Activated CD8-positive, alpha-beta T cell treated with anti-CD3 and anti-CD28 coated beads for 36 hours (primary cell): ENCODE data around the gene ALOX12B. TPM values are rescaled to one million over a fixed set of nuclear protein-coding genes. Genes with fewer than 3 reads are reported as not detected.

ENCODE experiments used
- ATAC-seq: fragments of 200-7000 bp; cut with Tn5 transposase; one replicate; pipeline ENCODE4 v1.10.0; 2021; ENCODE audit warnings: mild to moderate bottlenecking, moderate library complexity
- CTCF ChIA-PET: fragments of 350-600 bp; sonication (Branson Sonifier 250); formaldehyde crosslinking; loops from one replicate; lab custom pipeline; 2021; ENCODE audit warnings: antibody characterized with exemption; lab: Charles Lee
- POLR2A ChIA-PET: fragments of 350-600 bp; sonication (Branson Sonifier 250); formaldehyde crosslinking; loops from one replicate; lab custom pipeline; 2021; ENCODE audit warnings: antibody characterized with exemption; lab: Charles Lee
- DNase-seq: peaks from one replicate; pipeline ENCODE4 v3.0.0-alpha.2; 2020
- H3K27ac Mint-ChIP-seq: one replicate; pipeline ENCODE4 v1.8.0; 2021; ENCODE audit warnings: mild to moderate bottlenecking, mixed read lengths
- H3K27me3 Mint-ChIP-seq: one replicate; pipeline ENCODE4 v1.8.0; 2021; ENCODE audit warnings: mixed read lengths
- H3K36me3 Mint-ChIP-seq: one replicate; pipeline ENCODE4 v1.8.0; 2021; ENCODE audit warnings: low read depth, mixed read lengths
- H3K4me1 Mint-ChIP-seq: one replicate; pipeline ENCODE4 v1.8.0; 2021; ENCODE audit warnings: low read depth, mixed read lengths
- H3K4me3 Mint-ChIP-seq: one replicate; pipeline ENCODE4 v1.8.0; 2021; ENCODE audit warnings: mild to moderate bottlenecking, moderate library complexity, mixed read lengths
- H3K9me3 Mint-ChIP-seq: one replicate; pipeline ENCODE4 v1.8.0; 2021; ENCODE audit warnings: mixed read lengths
- intact Hi-C: fragments of 100-400 bp; cut with micrococcal nuclease; formaldehyde crosslinking; loops from one replicate; pipeline ENCODE4 v1.10.0; 2022
- total RNA-seq, 2 experiments: library from RNA; stranded (reverse); gene quantifications; one replicate each; pipeline ENCODE4 v1.2.3, GENCODE V29; 2021
- TF ChIP-seq, protein P1 (sequence below): fragments of 200-600 bp; IDR thresholded peaks from one replicate; pipeline ENCODE4 v1.8.0; 2022; ENCODE audit warnings: antibody characterized with exemption, mild to moderate bottlenecking

The ALOX12B gene
- total RNA-seq, 2 experiments from 2014 or later, result 4.3 to 5.2 TPM

DNA sequence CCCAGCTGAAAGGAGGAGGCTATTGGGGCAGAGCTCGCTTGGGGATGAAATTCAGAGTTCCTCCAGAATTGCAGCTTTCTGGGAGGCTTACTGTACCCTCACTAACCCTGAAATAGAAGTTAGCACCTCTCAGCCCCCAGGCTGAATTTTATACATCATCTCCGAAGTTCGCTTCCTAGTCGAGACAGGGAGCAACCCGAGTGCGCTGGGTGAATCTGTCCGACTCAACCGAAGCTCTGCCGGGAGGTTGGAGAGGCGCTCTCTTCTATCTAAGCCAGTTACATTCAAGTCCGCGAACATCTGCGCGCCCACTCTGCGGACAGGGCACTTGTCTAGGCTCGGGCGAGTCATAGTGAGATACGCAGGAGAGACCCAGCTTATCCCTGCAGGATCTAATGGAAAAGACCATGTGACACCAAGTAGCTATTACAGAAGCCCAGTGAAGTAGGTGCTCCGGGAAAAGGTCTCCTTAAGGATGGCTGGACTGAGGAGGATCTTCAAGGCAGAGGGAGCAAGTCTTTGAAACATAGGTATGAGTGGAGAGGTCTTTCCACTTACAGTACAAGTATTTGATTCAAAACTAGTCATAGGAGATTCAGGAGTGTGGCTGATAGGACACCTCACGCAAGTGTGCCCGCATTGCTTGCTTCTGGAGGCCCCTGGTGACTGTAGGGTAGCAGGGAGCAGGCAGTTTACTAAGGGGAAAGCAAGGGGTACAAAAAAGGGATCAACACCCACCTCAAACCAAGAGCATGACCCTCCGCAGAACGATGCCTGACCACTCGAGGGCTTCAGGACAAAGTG is 37.0 kb upstream of the ALOX12B start:
- H3K27ac Mint-ChIP-seq, result no peak overlapping the region
- TF ChIP-seq, protein P1, sequence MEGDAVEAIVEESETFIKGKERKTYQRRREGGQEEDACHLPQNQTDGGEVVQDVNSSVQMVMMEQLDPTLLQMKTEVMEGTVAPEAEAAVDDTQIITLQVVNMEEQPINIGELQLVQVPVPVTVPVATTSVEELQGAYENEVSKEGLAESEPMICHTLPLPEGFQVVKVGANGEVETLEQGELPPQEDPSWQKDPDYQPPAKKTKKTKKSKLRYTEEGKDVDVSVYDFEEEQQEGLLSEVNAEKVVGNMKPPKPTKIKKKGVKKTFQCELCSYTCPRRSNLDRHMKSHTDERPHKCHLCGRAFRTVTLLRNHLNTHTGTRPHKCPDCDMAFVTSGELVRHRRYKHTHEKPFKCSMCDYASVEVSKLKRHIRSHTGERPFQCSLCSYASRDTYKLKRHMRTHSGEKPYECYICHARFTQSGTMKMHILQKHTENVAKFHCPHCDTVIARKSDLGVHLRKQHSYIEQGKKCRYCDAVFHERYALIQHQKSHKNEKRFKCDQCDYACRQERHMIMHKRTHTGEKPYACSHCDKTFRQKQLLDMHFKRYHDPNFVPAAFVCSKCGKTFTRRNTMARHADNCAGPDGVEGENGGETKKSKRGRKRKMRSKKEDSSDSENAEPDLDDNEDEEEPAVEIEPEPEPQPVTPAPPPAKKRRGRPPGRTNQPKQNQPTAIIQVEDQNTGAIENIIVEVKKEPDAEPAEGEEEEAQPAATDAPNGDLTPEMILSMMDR, result no peak
- CTCF ChIA-PET, result interaction anchor here (0.6 to 3.5 kb wide), 9 partner anchors 14 to 176 kb away, joined by 3 to 30 read pairs (median 5); no protein-coding TSS in a partner anchor
- intact Hi-C loops, result loop anchor here (2.0 to 10.0 kb wide), 2 partner anchors 28 to 170 kb away; partner anchors contain the start of genes PER1 and SLC25A35
- DNase-seq (peak; percentile 56), ATAC-seq (no peak)
- peaks cover 34% of the 10 kb centered on the region for H3K27me3 Mint-ChIP-seq
- POLR2A ChIA-PET, result interaction anchor here (0.6 to 7.1 kb wide), 14 partner anchors 10 to 177 kb away, joined by 3 to 102 read pairs (median 6); partner anchors contain the start of genes PFAS and VAMP2
- peak overlapping the region; percentile 97 for H3K4me3 Mint-ChIP-seq
- no peaks in the 10 kb centered on the region for H3K9me3 Mint-ChIP-seq
- H3K4me1 Mint-ChIP-seq, result peaks cover 53% of the 10 kb centered on the region
- H3K36me3 Mint-ChIP-seq, result peaks cover 9% of the 10 kb centered on the region

DNA sequence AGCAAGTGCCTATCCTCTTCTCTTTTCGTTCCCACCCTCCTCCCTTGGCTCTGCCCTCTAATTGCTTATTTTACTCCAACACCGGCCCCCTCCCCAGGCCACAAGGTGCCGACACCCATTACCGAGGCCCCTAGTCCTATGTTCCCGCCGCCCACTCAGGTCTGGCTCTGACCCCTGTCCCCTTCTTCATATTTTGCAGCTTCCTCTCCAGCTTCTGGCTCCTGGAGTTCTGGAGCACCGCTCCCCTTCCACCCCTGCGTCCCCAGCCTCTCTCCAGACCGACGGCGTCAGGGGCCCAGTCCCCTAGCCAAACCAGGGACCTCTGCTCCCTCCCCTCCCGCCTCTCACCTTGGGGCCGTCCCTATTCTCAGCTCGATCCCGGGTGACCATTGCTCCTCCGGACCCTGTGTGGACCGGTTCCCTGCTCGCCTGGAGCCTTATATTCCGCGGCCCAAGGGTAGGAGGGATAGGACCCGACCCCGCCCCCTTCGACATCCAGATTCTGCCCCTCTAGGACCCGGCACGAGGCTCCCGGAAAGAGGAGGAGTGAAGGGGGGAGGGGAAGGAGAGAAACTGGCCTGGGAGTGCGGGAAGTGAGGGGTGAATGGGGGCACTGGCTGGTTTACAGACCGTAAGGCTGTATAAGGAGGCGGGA is 36.3 kb upstream of the ALOX12B start, which contains the start of gene HES7:
Gene HES7, minus strand, starts transcription at position 412 of the 655 bp plus-strand sequence. Its CDS starts 22 bp downstream, at position 390.
- Mint-ChIP-seq H3K36me3 (peaks cover 11% of the 10 kb centered on the region), H3K9me3 (no peaks in the 10 kb centered on the region), H3K4me3 (peak within 1 kb of the TSS; percentile 97), H3K4me1 (peaks cover 53% of the 10 kb centered on the region), H3K27ac (no peak within 1 kb of the TSS), H3K27me3 (peaks cover 34% of the 10 kb centered on the region)
- intact Hi-C loops, result loop anchor here (2.0 to 10.0 kb wide), 2 partner anchors 29 to 171 kb away; partner anchors contain the start of genes PER1 and SLC25A35
- ChIA-PET POLR2A (interaction anchor here (1.0 to 7.1 kb wide), 13 partner anchors 10 to 125 kb away, joined by 3 to 102 read pairs (median 7); partner anchors contain the start of genes PFAS and VAMP2), CTCF (interaction anchor here (0.9 to 3.5 kb wide), 11 partner anchors 13 to 177 kb away, joined by 3 to 30 read pairs (median 5); no protein-coding TSS in a partner anchor)
- DNase-seq (peak; percentile 29), ATAC-seq (no peak)
- TF ChIP-seq, protein P1, result no peak

DNA sequence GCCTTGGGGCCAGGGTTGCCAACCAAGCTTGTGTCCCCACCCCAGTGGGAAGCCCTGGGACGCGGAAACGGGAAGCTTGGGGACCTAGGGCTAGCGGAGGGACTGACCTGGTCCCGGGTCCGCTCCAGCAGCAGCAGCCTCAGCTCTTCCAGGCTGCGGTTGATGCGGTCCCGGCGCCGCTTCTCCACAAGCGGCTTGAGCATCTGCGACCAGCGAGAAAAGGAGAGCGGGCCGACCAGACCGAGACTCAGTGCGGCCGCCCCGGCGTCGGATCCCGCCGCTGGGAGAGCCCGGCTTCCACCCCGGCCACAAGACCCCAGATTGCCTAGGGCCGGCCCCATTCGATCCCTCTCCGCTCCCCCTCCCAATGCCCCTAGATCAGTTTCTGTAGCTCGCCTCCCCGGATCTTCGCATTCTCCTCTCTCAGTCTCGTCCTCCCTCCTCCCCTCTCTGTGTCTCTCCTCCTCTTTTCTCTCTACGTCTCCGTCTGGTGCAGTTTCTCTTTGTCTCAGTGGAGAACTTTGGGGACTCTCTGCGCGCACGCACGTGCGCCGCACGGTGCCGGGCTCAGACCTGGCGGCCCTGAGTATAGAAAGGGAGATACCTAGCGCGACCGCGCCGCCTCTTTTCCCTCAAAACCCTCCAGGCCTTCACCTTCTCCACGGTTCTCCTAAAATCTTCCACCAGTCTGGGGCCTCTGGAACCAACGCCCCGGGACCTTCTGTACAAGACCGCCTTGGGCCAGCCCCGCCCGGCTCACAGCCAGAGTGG is 35.6 kb upstream of the ALOX12B start:
- Mint-ChIP-seq H3K9me3 (no peaks in the 10 kb centered on the region), H3K27me3 (peaks cover 34% of the 10 kb centered on the region), H3K4me1 (peaks cover 55% of the 10 kb centered on the region), H3K27ac (no peak overlapping the region), H3K36me3 (peaks cover 11% of the 10 kb centered on the region), H3K4me3 (peak overlapping the region; percentile 97)
- TF ChIP-seq, protein P1, result no peak
- ChIA-PET CTCF (interaction anchor here (0.6 to 3.5 kb wide), 14 partner anchors 9 to 178 kb away, joined by 3 to 30 read pairs (median 4); partner anchors contain the start of genes AURKB and CTC1), POLR2A (interaction anchor here (1.0 to 7.1 kb wide), 14 partner anchors 15 to 126 kb away, joined by 3 to 102 read pairs (median 8); partner anchors contain the start of genes PFAS and VAMP2)
- intact Hi-C loops, result loop anchor here (10.0 kb wide), 1 partner anchor 172 kb away; the partner anchor contains the start of gene SLC25A35
- DNase-seq, result peak; percentile 67
- peak; percentile 3 for ATAC-seq

DNA sequence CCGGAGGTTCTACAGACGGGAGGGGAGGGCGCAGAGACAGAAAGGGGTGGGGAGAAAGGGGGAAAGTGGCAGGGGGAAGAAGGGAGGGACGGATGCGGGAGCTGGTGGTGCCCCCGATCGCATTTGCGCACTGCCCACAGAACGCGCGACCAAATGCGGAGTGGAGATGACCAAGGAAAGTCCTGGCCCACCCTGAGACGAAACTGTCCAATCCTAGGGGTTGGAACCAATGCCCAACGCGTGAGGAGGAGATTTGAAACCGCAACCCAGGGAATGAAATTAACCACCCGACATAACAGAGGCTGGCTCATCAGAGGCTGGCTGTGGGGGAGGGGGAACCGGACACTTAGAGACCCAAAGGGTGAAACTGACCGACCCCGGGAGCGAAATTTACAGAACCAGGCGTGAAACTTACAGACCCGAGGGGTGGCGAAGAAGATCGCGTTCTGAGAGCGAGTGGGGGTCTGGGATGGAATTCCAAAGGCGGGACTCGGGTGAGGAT is 35.0 kb upstream of the ALOX12B start:
- H3K4me1 Mint-ChIP-seq, result peaks cover 61% of the 10 kb centered on the region
- CTCF ChIA-PET, result interaction anchor here (0.6 to 3.5 kb wide), 16 partner anchors 10 to 178 kb away, joined by 3 to 30 read pairs (median 4); partner anchors contain the start of genes AURKB and CTC1
- POLR2A ChIA-PET, result interaction anchor here (1.0 to 7.1 kb wide), 11 partner anchors 16 to 127 kb away, joined by 3 to 102 read pairs (median 9); partner anchors contain the start of genes PFAS and VAMP2
- DNase-seq, result peak; percentile 57
- intact Hi-C loops, result loop anchor here (10.0 kb wide), 1 partner anchor 172 kb away; the partner anchor contains the start of gene SLC25A35
- TF ChIP-seq, protein P1, result no peak
- peak overlapping the region; percentile 97 for H3K4me3 Mint-ChIP-seq
- no peak for ATAC-seq
- peaks cover 11% of the 10 kb centered on the region for H3K36me3 Mint-ChIP-seq
- peak overlapping the region; percentile 17 for H3K27ac Mint-ChIP-seq
- no peaks in the 10 kb centered on the region for H3K9me3 Mint-ChIP-seq
- H3K27me3 Mint-ChIP-seq, result peaks cover 36% of the 10 kb centered on the region
